GM12872 (cell line): ENCODE measurements around the gene CMSS1.

ENCODE experiments used
- CTCF ChIP-seq: IDR thresholded peaks from 3 replicates; pipeline ENCODE4 v1.5.1; 2011; ENCODE audit warnings: low read depth, mild to moderate bottlenecking, low read length, moderate library complexity; ENCODE audit not compliant: insufficient read depth

Gene CMSS1

DNA sequence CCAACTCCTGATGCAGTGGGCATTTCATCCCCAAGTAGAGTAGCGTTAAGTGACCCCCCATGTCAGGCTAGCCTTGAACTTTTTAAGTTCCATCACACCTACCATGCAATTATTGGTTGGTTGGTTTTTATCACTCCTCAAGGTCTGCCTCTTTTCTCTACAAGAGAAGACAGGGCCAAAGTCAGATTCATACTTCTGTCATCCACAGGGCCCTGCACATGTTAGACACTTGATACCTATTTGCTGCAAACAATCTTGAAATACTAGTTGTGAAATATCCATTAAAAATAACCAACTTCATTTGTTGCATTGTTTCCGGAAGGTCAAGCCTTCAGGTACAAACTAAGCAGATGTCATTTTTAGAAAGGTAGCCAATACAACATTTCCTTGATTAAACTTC lies 1.2 kb downstream of the CMSS1 start:
- TF ChIP-seq CTCF: no peak

DNA sequence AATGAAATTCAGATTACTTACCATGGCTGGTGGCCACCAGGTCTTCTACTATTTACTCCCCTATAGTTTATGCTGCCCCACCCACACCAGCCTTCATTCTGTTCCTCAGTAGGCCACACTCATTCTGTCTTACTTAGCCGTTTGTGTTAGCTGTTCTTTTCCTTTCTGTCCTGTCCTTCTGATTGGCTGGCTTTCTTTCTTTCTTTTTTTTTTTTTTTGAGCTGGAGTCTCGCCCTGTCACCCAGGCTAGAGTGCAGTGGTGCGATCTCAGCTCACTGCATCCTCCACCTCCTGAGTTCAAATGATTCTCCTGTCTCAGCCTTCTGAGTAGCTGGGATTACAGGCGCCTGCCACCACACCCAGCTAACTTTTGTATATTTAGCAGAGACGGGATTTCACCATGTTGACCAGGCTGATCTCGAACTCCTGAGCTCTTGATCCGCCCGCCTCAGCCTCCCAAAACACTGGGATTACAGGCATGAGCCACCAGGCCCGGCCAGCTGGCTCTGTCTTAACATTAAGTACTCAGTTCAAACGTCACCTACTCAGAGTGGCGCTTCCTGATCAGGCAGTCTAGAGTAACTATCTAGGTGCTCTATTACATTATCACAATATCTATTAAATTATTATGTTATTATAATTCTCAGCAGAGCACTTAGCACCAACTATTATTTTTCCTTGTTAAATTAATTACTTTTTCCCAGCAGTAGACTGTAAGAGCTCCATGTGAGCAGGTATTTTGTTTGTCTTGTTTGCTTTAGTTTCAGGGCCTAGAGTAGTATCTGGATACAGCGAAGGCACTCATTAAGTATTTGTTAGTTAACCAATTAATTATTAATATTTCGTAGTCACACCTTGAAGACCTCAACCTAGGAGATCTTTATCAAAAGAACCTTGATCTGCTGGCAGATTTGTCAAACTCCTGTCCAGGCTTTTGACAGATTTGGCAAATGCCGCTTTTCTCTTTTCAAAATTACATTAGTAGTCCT lies 6.4 kb downstream of the CMSS1 start:
- TF ChIP-seq CTCF: no peak

GRCh38 chr3:99825004-99825640 lies 7.5 kb downstream of the CMSS1 start:
- TF ChIP-seq CTCF: no peak

- no peak for TF ChIP-seq CTCF
Observed at GRCh38 chr3:99829844-99830243, 12.2 kb downstream of the CMSS1 start.

DNA sequence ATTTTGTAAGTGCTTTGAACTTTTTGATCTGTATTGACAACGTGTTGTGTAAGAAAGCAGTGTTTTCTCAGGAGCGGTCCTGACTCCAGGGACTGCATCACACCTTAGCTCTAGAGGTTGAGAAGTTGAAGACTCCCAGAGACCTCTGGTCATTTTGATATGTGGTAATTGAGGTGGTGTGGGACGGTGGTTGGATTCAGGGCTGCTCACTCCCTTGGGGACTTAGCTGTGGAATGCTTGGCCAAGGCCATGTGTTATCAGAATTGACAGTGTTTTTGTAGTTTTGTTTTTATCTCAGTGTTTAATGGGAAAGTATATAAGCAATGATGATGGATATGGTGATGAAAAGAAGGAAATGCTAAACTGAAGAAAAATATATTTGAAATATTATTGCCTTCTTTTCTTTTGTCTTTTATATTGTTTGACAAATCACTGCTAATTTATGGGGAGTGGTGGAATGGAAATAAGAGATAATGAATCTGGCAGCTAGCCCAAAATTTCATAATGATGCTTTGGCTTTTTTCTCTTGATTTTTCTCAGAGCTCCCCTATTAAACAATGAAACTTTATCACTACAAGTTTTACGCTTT lies 16.0 kb downstream of the CMSS1 start:
- no peak for TF ChIP-seq CTCF

DNA sequence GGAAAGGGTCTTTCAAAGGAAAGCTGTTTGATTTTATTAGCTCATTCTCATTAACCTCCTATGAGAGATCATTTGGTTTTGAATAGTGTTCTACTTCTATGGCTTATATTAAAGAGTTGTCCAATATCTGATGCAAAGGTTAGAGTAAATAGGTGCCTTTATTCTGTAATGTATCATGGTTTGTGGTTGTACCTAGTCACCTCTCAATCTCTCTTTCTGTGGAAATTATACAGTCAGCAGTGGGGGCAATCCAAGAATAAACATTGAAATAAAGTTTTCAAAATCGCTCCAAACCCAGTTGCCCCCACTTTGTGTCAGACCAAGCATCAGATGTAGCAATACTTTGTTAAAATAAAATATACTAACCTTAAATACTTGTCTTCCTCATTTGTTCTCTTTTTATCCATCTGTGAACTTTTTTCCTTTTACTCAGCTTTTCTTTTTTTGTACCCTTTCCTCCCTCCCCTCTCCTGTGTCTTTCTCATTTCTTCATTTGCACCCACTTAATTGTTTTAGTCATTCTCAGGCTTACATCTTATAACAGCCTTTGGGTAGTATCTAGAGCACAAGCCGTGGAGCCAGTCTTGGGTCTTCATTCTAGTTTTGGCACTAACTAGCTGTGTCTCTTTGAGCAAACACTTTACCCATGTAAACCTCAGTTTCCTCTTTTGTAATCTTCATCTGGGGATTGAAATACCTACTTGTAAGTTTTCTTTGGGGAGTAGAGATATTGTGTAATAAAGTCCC lies 16.7 kb downstream of the CMSS1 start:
- TF ChIP-seq CTCF: no peak

GRCh38 chr3:99836681-99837080 lies 19.0 kb downstream of the CMSS1 start:
- no peak for TF ChIP-seq CTCF
